ENCODE measurements around the gene DUOXA1.
"Not testable (repeated sequence)": the region's sequence is repeated elsewhere in the genome, so short reads cannot be mapped to it uniquely, and the experiment has no call there.

Gene DUOXA1

GRCh38 chr15:45112591-45113379, 16.9 kb downstream of the DUOXA1 start:
- DNase-seq (ENCODE audit: low read depth) = no peak

GRCh38 chr15:45112143-45112590, 17.5 kb downstream of the DUOXA1 start:
- DNase-seq (ENCODE audit: low read depth) = no peak

GRCh38 chr15:45111390-45112142, 18.1 kb downstream of the DUOXA1 start:
- no peak for DNase-seq (ENCODE audit: low read depth)

GRCh38 chr15:45110256-45110820, 19.3 kb downstream of the DUOXA1 start:
- no peak for DNase-seq (ENCODE audit: low read depth)

GRCh38 chr15:45107941-45108630, 21.6 kb downstream of the DUOXA1 start:
- DNase-seq (ENCODE audit: low read depth) = no peak

GRCh38 chr15:45106002-45106790, 23.5 kb downstream of the DUOXA1 start:
- DNase-seq (ENCODE audit: low read depth) = no peak

- no peak for DNase-seq (ENCODE audit: low read depth)
Observed at GRCh38 chr15:45105586-45105985, 24.1 kb downstream of the DUOXA1 start.

- not testable (repeated sequence) for DNase-seq (ENCODE audit: low read depth)
Observed at GRCh38 chr15:45104170-45104569, 25.5 kb downstream of the DUOXA1 start.

- no peak for DNase-seq (ENCODE audit: low read depth)
Observed at GRCh38 chr15:45102226-45102625, 27.5 kb downstream of the DUOXA1 start.

GRCh38 chr15:45101749-45102148, 27.9 kb downstream of the DUOXA1 start:
- no peak for DNase-seq (ENCODE audit: low read depth)

GRCh38 chr15:45100884-45101625, 28.6 kb downstream of the DUOXA1 start:
- no peak for DNase-seq (ENCODE audit: low read depth)

- DNase-seq (ENCODE audit: low read depth) = no peak
Observed at GRCh38 chr15:45099549-45100165, 30.0 kb downstream of the DUOXA1 start.

GRCh38 chr15:45097466-45097865, 32.2 kb downstream of the DUOXA1 start:
- DNase-seq (ENCODE audit: low read depth) = no peak

GRCh38 chr15:45095661-45096060, 34.0 kb downstream of the DUOXA1 start:
- no peak for DNase-seq (ENCODE audit: low read depth)

- no peak for DNase-seq (ENCODE audit: low read depth)
Observed at GRCh38 chr15:45094358-45094730, 35.3 kb downstream of the DUOXA1 start.

GRCh38 chr15:45093622-45094357, 35.9 kb downstream of the DUOXA1 start:
- DNase-seq (ENCODE audit: low read depth) = no peak

GRCh38 chr15:45093013-45093412, 36.7 kb downstream of the DUOXA1 start:
- no peak for DNase-seq (ENCODE audit: low read depth)

- no peak for DNase-seq (ENCODE audit: low read depth)
Observed at GRCh38 chr15:45091576-45091975, 38.1 kb downstream of the DUOXA1 start.

- DNase-seq (ENCODE audit: low read depth) = no peak
Observed at GRCh38 chr15:45091161-45091560, 38.5 kb downstream of the DUOXA1 start.

Data from stimulated activated CD8-positive, alpha-beta memory T cell treated with anti-CD3 and anti-CD28 coated beads, Interleukin-7, amount 100 ng/mL, for 24 hours (primary cell).